K562 (cell line): ENCODE results near the gene ARHGEF1. TPM values are rescaled to one million over a fixed set of nuclear protein-coding genes. Genes with fewer than 3 reads are reported as not detected.

Experiments used
- ATAC-seq: fragments of 200-7000 bp; cut with Tn5 transposase; 3 replicates; pipeline ENCODE4 v1.9.1; 2020; ENCODE audit warnings: moderate library complexity
- BruUV-seq: library from RNA; stranded (reverse); fragments of 400-500 nt; replicated peaks from 2 replicates; lab custom pipeline; 2021; lab: Mats Ljungman, UMichigan
- CTCF ChIA-PET: fragments of 300-600 bp; formaldehyde crosslinking; extraction: SDS; loops from one replicate; lab custom pipeline; 2021; ENCODE audit warnings: low intra/inter-chr PET ratio; lab: Yijun Ruan, JAX
- POLR2A ChIA-PET: fragments of 300-600, 350-650 bp; sonication (Branson Sonifier 250); formaldehyde crosslinking; extraction: SDS; loops from one replicate; lab custom pipeline; 2021; ENCODE audit warnings: antibody characterized with exemption, inconsistent platforms; lab: Yijun Ruan, JAX
- DNase-seq, 4 experiments: peaks; one replicate each; pipeline versions ENCODE4 v3.0.0 to v3.0.0-alpha.2; 2011 to 2018; ENCODE audit warnings: low spot score in 3 of 4, mixed read lengths in 3 of 4; ENCODE audit errors: extremely low read depth in 1 of 4
- FAIRE-seq: peaks from 2 replicates; lab custom pipeline; 2011; peaks lifted over from hg19 to GRCh38; lab: Jason Lieb, UNC
- H2AFZ ChIP-seq: 2 replicates; pipeline ENCODE4 v1.6.0; 2011; ENCODE audit warnings: low read depth, low read length, control low read depth, inconsistent platforms
- H3K27ac ChIP-seq: fragments of 200-600 bp; 3 replicates; pipeline ENCODE4 v1.8.0; 2011; ENCODE audit warnings: low read depth, mild to moderate bottlenecking, control low read depth, inconsistent platforms, low read length, moderate library complexity, mixed read lengths; ENCODE audit errors: extremely low read depth
- H3K27me3 ChIP-seq, 2 experiments: fragments of 300-600 bp in 1 of 2; 2 replicates in 1 of 2; 3 replicates in 1 of 2; pipeline versions ENCODE4 v1.6.0 to v1.8.0; 2011; ENCODE audit warnings: inconsistent platforms in 2 of 2, low read length in 2 of 2, mild to moderate bottlenecking in 1 of 2, mixed read lengths in 1 of 2, moderate library complexity in 1 of 2; ENCODE audit not compliant: control insufficient read depth in 2 of 2, insufficient read depth in 2 of 2
- H3K36me3 ChIP-seq: fragments of 300-600 bp; 3 replicates; pipeline ENCODE4 v1.8.0; 2011; ENCODE audit warnings: mild to moderate bottlenecking, low read length, inconsistent platforms; ENCODE audit not compliant: control insufficient read depth, insufficient read depth
- H3K4me1 ChIP-seq, 2 experiments: fragments of 200-600 bp in 1 of 2; replicated peaks in 1 of 2; 2 replicates in 1 of 2; 3 replicates in 1 of 2; pipeline versions ENCODE4 v1.5.1 to v1.8.0; 2011; ENCODE audit warnings: inconsistent platforms in 2 of 2, low read length in 2 of 2, mild to moderate bottlenecking in 1 of 2, mixed read lengths in 1 of 2, moderate library complexity in 1 of 2; ENCODE audit not compliant: control insufficient read depth in 2 of 2, insufficient read depth in 2 of 2
- H3K4me2 ChIP-seq: 2 replicates; pipeline ENCODE4 v1.6.1; 2011; ENCODE audit warnings: low read length, control low read depth, inconsistent platforms, mixed read lengths; ENCODE audit not compliant: insufficient read depth
- H3K4me3 ChIP-seq: fragments of 200-600 bp; sonication (generic), shearing (Covaris generic); 2 replicates; pipeline ENCODE4 v1.5.1; 2016; ENCODE audit warnings: control low read depth, inconsistent platforms
- H3K79me2 ChIP-seq: fragments of 200-600 bp; 3 replicates; pipeline ENCODE4 v1.8.0; 2011; ENCODE audit warnings: low read length, inconsistent platforms; ENCODE audit not compliant: control insufficient read depth, insufficient read depth
- H3K9ac ChIP-seq, 2 experiments: 2 replicates each; pipeline versions ENCODE4 v1.6.0 to v1.6.1; 2011; ENCODE audit warnings: low read depth in 2 of 2, low read length in 2 of 2, control low read depth in 1 of 2, inconsistent platforms in 1 of 2, mild to moderate bottlenecking in 1 of 2, mixed read lengths in 1 of 2; ENCODE audit not compliant: insufficient read depth in 1 of 2
- H3K9me1 ChIP-seq: one replicate; pipeline ENCODE4 v1.6.0; 2011; ENCODE audit warnings: inconsistent platforms, mild to moderate bottlenecking, low read length, moderate library complexity; ENCODE audit not compliant: control insufficient read depth, insufficient read depth
- H3K9me3 ChIP-seq: replicated peaks from 2 replicates; pipeline ENCODE4 v1.5.1; 2011; ENCODE audit warnings: low read depth, low read length, inconsistent platforms; ENCODE audit not compliant: control insufficient read depth, insufficient read depth
- H4K20me1 ChIP-seq: replicated peaks from 2 replicates; pipeline ENCODE4 v1.6.1; 2011; ENCODE audit warnings: low read length, inconsistent platforms, mixed read lengths; ENCODE audit not compliant: control insufficient read depth, insufficient read depth
- ETV5 ChIP-seq: sonication (generic); formaldehyde crosslinking; IDR thresholded peaks from 2 replicates; pipeline ENCODE4 v1.4.0; 2020; ENCODE audit warnings: low read depth, mild to moderate bottlenecking, missing genetic modification reagents
- GABPB1 ChIP-seq: sonication (generic); formaldehyde crosslinking; IDR thresholded peaks from 2 replicates; pipeline ENCODE4 v1.8.0; 2022; ENCODE audit warnings: mild to moderate bottlenecking, missing genetic modification reagents
- KDM4B ChIP-seq, 2 experiments: fragments of 450-650 bp in 1 of 2; sonication (generic) in 1 of 2; IDR thresholded peaks; 2 replicates each; pipeline ENCODE4 v1.6.1; 2016 to 2017; ENCODE audit warnings: borderline replicate concordance in 2 of 2, antibody characterized with exemption in 1 of 2, low read depth in 1 of 2, mild to moderate bottlenecking in 1 of 2
- MBD2 ChIP-seq: sonication (generic); IDR thresholded peaks from 2 replicates; pipeline ENCODE4 v1.6.1; 2016; ENCODE audit warnings: low read depth, borderline replicate concordance
- PHB ChIP-seq: fragments of 250-450 bp; sonication (Bioruptor Pico); IDR thresholded peaks from 2 replicates; pipeline ENCODE4 v1.5.0; 2021
- RBM17 ChIP-seq: fragments of 200-400 bp; formaldehyde crosslinking; IDR thresholded peaks from 2 replicates; pipeline ENCODE4 v1.6.1; 2017; ENCODE audit warnings: low read depth, mild to moderate bottlenecking, low read length, borderline replicate concordance
- SRSF1 ChIP-seq: fragments of 200-400 bp; formaldehyde crosslinking; IDR thresholded peaks from 2 replicates; pipeline ENCODE4 v1.6.1; 2017; ENCODE audit warnings: mild to moderate bottlenecking, low read depth, low read length, moderate library complexity
- YBX1 ChIP-seq: fragments of 450-650 bp; IDR thresholded peaks from 2 replicates; pipeline ENCODE4 v1.7.1; 2016; ENCODE audit warnings: mild to moderate bottlenecking
- ZC3H11A ChIP-seq: IDR thresholded peaks from 2 replicates; pipeline ENCODE4 v1.6.1; 2012; ENCODE audit warnings: low read depth, low read length, improper control_type of control experiment
- WGBS: fragments of 100-300 bp; shearing (Covaris generic); methylation state at CpG from one replicate; pipeline ENCODE4 v1.1.6; 2016; ENCODE audit warnings: low coverage, mixed read lengths; ENCODE audit not compliant: insufficient coverage; ENCODE audit errors: missing lambda C conversion rate; 5-methylcytosine and 5-hydroxymethylcytosine counted together
- in situ Hi-C: fragments of 300-500 bp; cut with MboI; formaldehyde crosslinking; loops from 4 replicates; pipeline ENCODE4 v1.15.0; 2018; ENCODE audit warnings: inconsistent platforms, mixed read lengths
- intact Hi-C: fragments of 100-400 bp; cut with micrococcal nuclease; formaldehyde crosslinking; loops from 2 replicates; pipeline ENCODE4 v1.14.2; 2022
- polyA plus RNA-seq, 8 experiments: library from polyadenylated mRNA; depleted of rRNA in 4 of 8; stranded (reverse) in 5 of 8; unstranded in 3 of 8; fragments of >200 nt; fragmentation: Nextera tagmentation in 2 of 8; fragmentation: Illumina TruSeq in 1 of 8; extraction: Ambion mirVana in 2 of 8; extraction: Trizol in 1 of 8; gene quantifications; 2 replicates each; pipeline versions ENCODE4 v1.2.1 to v1.2.3, GENCODE V29; 2011 to 2014; ENCODE audit warnings: inconsistent platforms in 1 of 8, missing spikeins in 1 of 8
- total RNA-seq, 7 experiments: library from RNA; depleted of rRNA in 6 of 7; stranded (reverse); fragments of >200 nt in 6 of 7; fragmentation: Illumina TruSeq in 2 of 7; extraction: Trizol in 2 of 7; gene quantifications; 2 replicates each; pipeline versions ENCODE4 v1.2.1 to v1.2.3, GENCODE V29; 2011 to 2021; ENCODE audit warnings: low replicate concordance in 1 of 7
- TF ChIP-seq, protein P1 (sequence below), 3 experiments: IDR thresholded peaks in 2 of 3; conservative IDR thresholded peaks in 1 of 3; 2 replicates each; pipeline ENCODE4 v1.5.1; 2011 to 2012; ENCODE audit warnings: low read length in 3 of 3, mild to moderate bottlenecking in 3 of 3, control low read depth in 2 of 3, improper control_type of control experiment in 1 of 3, inconsistent platforms in 1 of 3, low read depth in 1 of 3, mixed read lengths in 1 of 3, moderate library complexity in 1 of 3; ENCODE audit not compliant: insufficient read depth in 2 of 3
- TF ChIP-seq, protein P2 (sequence below): fragments of 450-650 bp; formaldehyde crosslinking; IDR thresholded peaks from 2 replicates; pipeline ENCODE4 v1.4.0; 2020; ENCODE audit warnings: mild to moderate bottlenecking
- TF ChIP-seq, protein P3 (sequence below): fragments of 250-450 bp; sonication (Bioruptor Pico); IDR thresholded peaks from 2 replicates; pipeline ENCODE4 v1.5.0; 2020; ENCODE audit warnings: mild to moderate bottlenecking, borderline replicate concordance
- TF ChIP-seq, protein P4 (sequence below), 2 experiments: fragments of 450-650 bp in 1 of 2; IDR thresholded peaks; 2 replicates each; pipeline ENCODE4 v1.6.1; 2011 to 2017; ENCODE audit warnings: low read depth in 2 of 2, antibody characterized with exemption in 1 of 2, borderline replicate concordance in 1 of 2, low read length in 1 of 2, mild to moderate bottlenecking in 1 of 2, mixed read lengths in 1 of 2; ENCODE audit not compliant: control insufficient read depth in 1 of 2

The ARHGEF1 gene
- total and polyA plus RNA-seq, 9 of the 15 experiments (the other 6 are each of a cell fraction or from before 2014, with no cell fraction given), result 1.9 to 149 (median 29.8) TPM

DNA sequence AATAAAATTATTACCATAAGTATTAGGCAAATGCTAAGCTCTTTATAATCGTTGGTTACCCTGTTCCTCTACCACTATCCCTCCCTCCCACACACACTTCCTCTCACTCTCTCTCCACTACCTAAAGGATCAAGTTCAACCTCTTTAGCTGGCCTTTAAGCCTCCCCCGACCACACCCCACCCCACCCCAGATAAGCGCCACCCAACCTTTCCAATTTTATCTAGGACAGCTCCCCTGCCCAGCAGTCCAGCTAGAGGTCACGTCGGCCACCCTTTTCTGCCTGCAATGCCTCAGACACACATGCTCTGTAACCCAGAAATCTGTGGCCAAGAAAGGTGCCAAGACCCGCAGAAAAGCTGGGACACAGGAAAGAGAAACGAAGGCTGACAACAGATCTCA is 39.6 kb upstream of the ARHGEF1 start:
- Histone ChIP-seq H4K20me1 (no peaks in the 10 kb centered on the region), H3K9ac (no peak overlapping the region; a peak in 2 of 4 replicates), H3K4me3 (no peak overlapping the region), H3K36me3 (no peaks in the 10 kb centered on the region), H3K27me3 (no peaks in the 10 kb centered on the region), H3K4me1 (peaks cover 27 to 32% of the 10 kb centered on the region in 2 experiments; a peak in 4 of 5 replicates), H3K9me1 (no peaks in the 10 kb centered on the region), H2AFZ (peak overlapping the region; percentile 66), H3K27ac (peak overlapping the region; percentile 32; the same call in 1 of the 3 replicates), H3K4me2 (peak overlapping the region; percentile 64), H3K9me3 (peaks cover 2% of the 10 kb centered on the region; the same call in 1 of the 2 replicates), H3K79me2 (no peaks in the 10 kb centered on the region)
- peak; percentile 90 for ATAC-seq
- no TSS peak for BruUV-seq
- DNase-seq, result peak; percentile 69 to 89 (median 78)
- ChIA-PET POLR2A (interaction anchor here (0.6 to 2.3 kb wide), 4 partner anchors 17 to 268 kb away, joined by 3 to 23 read pairs (median 4); partner anchors contain the start of gene RPS19), CTCF (no interaction called here)
- 0% methylated on average over 6 of the region's 7 CpGs for WGBS
- in situ Hi-C loops (no loop called here), intact Hi-C loops (loop anchor here (2.0 kb wide), 1 partner anchor 17 kb away; the partner anchor contains the start of gene RPS19)
- peak; percentile 86 for FAIRE-seq
- TF ChIP-seq, protein P1, sequence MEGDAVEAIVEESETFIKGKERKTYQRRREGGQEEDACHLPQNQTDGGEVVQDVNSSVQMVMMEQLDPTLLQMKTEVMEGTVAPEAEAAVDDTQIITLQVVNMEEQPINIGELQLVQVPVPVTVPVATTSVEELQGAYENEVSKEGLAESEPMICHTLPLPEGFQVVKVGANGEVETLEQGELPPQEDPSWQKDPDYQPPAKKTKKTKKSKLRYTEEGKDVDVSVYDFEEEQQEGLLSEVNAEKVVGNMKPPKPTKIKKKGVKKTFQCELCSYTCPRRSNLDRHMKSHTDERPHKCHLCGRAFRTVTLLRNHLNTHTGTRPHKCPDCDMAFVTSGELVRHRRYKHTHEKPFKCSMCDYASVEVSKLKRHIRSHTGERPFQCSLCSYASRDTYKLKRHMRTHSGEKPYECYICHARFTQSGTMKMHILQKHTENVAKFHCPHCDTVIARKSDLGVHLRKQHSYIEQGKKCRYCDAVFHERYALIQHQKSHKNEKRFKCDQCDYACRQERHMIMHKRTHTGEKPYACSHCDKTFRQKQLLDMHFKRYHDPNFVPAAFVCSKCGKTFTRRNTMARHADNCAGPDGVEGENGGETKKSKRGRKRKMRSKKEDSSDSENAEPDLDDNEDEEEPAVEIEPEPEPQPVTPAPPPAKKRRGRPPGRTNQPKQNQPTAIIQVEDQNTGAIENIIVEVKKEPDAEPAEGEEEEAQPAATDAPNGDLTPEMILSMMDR (IDR thresholded peaks at IDR 0.05 in 2 of 3, conservative IDR thresholded peaks at IDR 0.05 in 1 of 3; ENCODE audit: insufficient read depth in 2 of 3, low read depth in 1 of 3, low read length in 3 of 3), result no peak
- TF ChIP-seq GABPB1 (CRISPR knock-in tag) (no peak), PHB (no peak), RBM17 (no peak), YBX1 (no peak), MBD2 (no peak), ETV5 (CRISPR knock-in tag) (no peak), KDM4B (IDR thresholded peaks at IDR 0.05; ENCODE audit: borderline replicate concordance in 2 of 2, low read depth in 1 of 2) (no peak), SRSF1 (no peak), ZC3H11A (no peak)
- TF ChIP-seq, protein P2, sequence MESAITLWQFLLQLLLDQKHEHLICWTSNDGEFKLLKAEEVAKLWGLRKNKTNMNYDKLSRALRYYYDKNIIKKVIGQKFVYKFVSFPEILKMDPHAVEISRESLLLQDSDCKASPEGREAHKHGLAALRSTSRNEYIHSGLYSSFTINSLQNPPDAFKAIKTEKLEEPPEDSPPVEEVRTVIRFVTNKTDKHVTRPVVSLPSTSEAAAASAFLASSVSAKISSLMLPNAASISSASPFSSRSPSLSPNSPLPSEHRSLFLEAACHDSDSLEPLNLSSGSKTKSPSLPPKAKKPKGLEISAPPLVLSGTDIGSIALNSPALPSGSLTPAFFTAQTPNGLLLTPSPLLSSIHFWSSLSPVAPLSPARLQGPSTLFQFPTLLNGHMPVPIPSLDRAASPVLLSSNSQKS (CRISPR knock-in tag), result no peak
- TF ChIP-seq, protein P3, sequence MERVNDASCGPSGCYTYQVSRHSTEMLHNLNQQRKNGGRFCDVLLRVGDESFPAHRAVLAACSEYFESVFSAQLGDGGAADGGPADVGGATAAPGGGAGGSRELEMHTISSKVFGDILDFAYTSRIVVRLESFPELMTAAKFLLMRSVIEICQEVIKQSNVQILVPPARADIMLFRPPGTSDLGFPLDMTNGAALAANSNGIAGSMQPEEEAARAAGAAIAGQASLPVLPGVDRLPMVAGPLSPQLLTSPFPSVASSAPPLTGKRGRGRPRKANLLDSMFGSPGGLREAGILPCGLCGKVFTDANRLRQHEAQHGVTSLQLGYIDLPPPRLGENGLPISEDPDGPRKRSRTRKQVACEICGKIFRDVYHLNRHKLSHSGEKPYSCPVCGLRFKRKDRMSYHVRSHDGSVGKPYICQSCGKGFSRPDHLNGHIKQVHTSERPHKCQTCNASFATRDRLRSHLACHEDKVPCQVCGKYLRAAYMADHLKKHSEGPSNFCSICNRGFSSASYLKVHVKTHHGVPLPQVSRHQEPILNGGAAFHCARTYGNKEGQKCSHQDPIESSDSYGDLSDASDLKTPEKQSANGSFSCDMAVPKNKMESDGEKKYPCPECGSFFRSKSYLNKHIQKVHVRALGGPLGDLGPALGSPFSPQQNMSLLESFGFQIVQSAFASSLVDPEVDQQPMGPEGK (CRISPR knock-in tag), result no peak
- TF ChIP-seq, protein P4, sequence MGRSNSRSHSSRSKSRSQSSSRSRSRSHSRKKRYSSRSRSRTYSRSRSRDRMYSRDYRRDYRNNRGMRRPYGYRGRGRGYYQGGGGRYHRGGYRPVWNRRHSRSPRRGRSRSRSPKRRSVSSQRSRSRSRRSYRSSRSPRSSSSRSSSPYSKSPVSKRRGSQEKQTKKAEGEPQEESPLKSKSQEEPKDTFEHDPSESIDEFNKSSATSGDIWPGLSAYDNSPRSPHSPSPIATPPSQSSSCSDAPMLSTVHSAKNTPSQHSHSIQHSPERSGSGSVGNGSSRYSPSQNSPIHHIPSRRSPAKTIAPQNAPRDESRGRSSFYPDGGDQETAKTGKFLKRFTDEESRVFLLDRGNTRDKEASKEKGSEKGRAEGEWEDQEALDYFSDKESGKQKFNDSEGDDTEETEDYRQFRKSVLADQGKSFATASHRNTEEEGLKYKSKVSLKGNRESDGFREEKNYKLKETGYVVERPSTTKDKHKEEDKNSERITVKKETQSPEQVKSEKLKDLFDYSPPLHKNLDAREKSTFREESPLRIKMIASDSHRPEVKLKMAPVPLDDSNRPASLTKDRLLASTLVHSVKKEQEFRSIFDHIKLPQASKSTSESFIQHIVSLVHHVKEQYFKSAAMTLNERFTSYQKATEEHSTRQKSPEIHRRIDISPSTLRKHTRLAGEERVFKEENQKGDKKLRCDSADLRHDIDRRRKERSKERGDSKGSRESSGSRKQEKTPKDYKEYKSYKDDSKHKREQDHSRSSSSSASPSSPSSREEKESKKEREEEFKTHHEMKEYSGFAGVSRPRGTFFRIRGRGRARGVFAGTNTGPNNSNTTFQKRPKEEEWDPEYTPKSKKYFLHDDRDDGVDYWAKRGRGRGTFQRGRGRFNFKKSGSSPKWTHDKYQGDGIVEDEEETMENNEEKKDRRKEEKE (IDR thresholded peaks at IDR 0.05; ENCODE audit: borderline replicate concordance in 1 of 2, control insufficient read depth in 1 of 2, low read depth in 2 of 2, low read length in 1 of 2), result no peak
